ENCODE results near the gene RNF123.
"Not testable (repeated sequence)": the region's sequence is repeated elsewhere in the genome, so short reads cannot be mapped to it uniquely, and the experiment has no call there.

The RNF123 gene

DNA sequence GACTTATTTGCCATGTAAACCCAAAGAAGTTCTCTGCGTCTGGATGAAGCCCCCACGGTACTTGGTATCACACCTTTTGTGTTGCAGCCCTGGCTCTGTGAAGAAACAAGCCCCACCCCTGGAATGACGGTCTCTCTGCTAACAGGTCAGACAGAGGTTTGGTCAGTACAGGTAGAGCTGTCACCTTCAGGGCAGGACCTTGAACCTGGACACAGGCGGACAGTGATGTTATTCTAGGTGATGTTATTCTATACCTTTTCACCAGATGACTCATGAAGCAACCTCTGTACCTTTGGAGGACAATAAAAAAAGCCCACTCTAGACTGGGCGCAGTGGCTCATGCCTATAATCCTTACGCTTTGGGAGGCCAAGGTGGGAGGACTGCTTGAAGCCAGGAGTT is 45.4 kb downstream of the RNF123 start:
- TF ChIP-seq, protein P1, sequence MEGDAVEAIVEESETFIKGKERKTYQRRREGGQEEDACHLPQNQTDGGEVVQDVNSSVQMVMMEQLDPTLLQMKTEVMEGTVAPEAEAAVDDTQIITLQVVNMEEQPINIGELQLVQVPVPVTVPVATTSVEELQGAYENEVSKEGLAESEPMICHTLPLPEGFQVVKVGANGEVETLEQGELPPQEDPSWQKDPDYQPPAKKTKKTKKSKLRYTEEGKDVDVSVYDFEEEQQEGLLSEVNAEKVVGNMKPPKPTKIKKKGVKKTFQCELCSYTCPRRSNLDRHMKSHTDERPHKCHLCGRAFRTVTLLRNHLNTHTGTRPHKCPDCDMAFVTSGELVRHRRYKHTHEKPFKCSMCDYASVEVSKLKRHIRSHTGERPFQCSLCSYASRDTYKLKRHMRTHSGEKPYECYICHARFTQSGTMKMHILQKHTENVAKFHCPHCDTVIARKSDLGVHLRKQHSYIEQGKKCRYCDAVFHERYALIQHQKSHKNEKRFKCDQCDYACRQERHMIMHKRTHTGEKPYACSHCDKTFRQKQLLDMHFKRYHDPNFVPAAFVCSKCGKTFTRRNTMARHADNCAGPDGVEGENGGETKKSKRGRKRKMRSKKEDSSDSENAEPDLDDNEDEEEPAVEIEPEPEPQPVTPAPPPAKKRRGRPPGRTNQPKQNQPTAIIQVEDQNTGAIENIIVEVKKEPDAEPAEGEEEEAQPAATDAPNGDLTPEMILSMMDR (conservative IDR thresholded peaks at IDR 0.05; ENCODE audit: low read depth, low read length) = no peak
- H3K4me3 ChIP-seq (ENCODE audit: low read length) = no peak overlapping the region
- DNase-seq (ENCODE audit: low read depth) = no peak

DNA sequence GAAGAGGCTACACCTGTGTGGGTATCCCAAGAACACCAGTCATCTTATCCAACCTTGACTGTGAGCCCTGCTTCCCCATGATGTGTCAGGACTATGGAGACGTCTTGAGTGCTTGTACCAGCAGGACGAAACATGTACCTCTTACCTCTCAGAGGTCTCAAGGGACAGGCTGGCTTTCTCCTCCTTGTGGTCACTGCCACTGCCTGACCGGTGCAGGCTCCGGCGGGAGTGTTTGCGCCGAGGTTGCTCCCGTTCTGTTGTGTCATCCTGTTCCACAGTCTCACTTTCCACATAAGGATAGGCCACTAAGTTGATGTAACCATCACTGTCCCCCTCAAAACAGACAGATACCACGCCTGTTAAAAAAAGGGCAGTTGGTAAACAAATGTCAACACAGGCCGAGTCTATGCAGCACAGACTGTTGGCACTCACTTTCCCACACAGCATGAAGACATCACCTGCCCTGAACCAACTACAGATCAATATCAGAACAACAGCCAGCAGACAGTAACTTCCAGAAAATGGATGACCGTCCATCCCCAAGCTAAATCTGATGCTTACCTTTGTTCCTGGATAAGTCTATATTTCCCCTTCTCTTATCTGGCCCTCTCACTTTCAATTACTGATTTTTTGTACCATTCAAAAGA is 48.8 kb downstream of the RNF123 start:
- no peak for DNase-seq (ENCODE audit: low read depth)
- H3K4me3 ChIP-seq (ENCODE audit: low read length) = no peak overlapping the region
- TF ChIP-seq, protein P1 (conservative IDR thresholded peaks at IDR 0.05; ENCODE audit: low read depth, low read length) = no peak

DNA sequence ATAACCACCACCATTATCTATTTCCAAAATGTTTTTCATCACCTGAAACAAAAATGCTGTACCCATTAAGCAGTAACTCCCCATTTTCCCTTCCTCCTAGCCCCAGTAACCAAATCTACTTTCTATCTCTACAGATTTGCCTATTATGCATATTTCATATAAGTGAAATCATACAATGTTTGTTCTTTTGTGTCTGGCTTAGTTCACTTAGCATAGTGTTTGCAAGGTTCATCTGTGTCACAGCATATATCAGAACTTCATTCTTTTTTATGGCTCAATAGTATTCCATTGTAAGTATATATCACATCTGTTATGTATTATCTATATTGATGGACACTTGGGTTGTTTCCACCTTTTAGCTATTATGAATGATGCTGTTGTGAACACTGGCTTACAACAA is 51.1 kb downstream of the RNF123 start:
- DNase-seq (ENCODE audit: low read depth) = no peak
- TF ChIP-seq, protein P1 (conservative IDR thresholded peaks at IDR 0.05; ENCODE audit: low read depth, low read length) = no peak
- H3K4me3 ChIP-seq (ENCODE audit: low read length) = no peak overlapping the region

DNA sequence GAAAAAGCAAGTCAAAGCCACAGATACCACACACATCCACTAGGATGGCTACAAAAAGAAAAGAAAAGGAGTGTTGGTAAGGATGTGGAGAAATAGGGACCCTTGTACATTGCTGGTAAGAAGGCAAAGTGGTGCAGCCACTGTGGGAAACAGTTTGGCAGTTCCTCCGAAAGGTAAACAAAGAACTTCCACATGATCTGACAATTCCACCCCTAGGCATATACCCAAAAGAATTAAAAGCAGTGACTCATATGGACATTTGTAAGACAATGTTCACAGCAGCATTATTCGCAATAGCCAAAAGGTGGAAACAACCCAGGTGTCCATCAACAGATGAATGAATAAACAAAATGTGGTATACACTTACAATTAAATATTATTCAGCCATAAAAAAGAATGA is 56.6 kb downstream of the RNF123 start:
- TF ChIP-seq, protein P1 (conservative IDR thresholded peaks at IDR 0.05; ENCODE audit: low read depth, low read length) = no peak
- no peak for DNase-seq (ENCODE audit: low read depth)
- no peak overlapping the region for H3K4me3 ChIP-seq (ENCODE audit: low read length)

DNA sequence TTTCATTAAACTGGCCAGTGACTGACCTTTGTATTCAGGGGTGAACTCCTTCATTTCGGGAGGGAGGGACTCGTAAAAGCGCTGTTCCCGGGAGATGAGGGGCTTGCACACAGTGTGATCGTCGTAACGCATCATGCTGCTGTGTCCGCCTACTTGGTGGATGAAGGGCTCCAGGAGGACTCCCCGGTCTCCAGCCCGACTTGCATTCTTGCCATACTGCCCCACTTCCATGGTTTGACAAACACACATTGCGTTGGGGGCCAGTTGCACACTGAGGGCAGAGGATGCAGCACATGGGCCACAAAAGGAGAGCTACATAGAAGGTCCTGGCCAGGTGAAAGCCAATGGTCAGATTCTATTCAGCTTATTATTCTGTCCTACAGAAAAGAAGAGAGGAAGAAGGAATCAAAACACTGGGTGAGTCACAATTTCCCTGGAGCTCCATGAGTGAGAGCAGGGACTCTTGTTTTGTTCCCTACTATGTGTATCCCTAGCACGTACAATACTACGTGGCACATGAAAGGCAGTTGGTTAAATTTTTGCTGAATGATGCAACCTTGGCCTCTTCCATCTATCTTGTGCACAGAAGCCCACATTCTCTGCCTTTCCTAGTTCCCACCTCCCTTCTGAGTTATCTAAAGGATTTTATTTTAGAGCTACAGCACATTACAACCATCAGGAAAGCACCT is 58.6 kb downstream of the RNF123 start:
- no peak for DNase-seq (ENCODE audit: low read depth)
- H3K4me3 ChIP-seq (ENCODE audit: low read length) = no peak overlapping the region
- TF ChIP-seq, protein P1 (conservative IDR thresholded peaks at IDR 0.05; ENCODE audit: low read depth, low read length) = no peak

DNA sequence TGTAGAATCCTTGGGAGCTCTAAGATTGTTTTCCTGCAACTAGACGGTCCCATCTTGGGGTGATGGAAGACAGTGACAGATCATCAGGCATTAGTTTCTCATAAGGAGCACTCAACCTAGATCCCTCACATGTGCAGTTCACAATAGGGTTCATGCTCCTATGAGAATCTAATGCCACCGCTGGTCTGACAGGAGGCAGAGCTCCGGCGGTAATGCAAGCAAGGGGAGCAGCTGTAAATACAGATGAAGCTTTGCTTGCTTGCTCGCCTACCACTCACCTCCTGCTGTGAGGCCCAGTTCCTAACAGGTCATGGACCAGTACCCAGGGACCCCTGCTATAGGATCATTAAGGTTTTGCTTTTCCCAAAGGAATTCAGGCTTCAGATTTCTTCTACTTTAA is 59.5 kb downstream of the RNF123 start:
- H3K4me3 ChIP-seq (ENCODE audit: low read length); DNase-seq (ENCODE audit: low read depth): not testable (repeated sequence)

DNA sequence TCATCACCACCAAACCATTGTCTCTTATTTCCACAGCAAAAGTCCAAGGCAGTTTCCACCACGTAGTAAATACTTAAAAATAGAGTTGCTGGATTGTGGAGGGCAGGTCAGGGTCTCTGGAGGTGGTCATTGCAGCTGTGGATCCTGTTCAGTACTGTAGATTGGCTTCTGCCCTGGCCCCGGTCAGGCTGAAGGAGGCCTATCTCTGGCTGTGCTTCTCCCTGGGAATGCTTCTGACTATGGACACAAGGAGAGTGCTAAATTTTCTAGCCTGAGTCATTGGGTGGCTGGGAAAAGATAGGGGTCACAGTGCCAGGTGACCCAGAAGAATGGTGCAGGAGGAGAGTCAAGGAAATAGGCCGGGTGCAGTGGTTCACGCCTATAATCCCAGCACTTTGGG is 60.7 kb downstream of the RNF123 start:
- no peak overlapping the region for H3K4me3 ChIP-seq (ENCODE audit: low read length)
- DNase-seq (ENCODE audit: low read depth) = no peak
- TF ChIP-seq, protein P1 (conservative IDR thresholded peaks at IDR 0.05; ENCODE audit: low read depth, low read length) = no peak
